GM21723 (cell line): ENCODE measurements around the gene ABHD17A.

Experiments
- ATAC-seq: cut with Tn5 transposase; IDR thresholded peaks from one replicate; pipeline ENCODE4 v1.9.1; 2021; ENCODE audit warnings: mild to moderate bottlenecking, moderate library complexity; ENCODE audit not compliant: unreplicated experiment

The ABHD17A gene

DNA sequence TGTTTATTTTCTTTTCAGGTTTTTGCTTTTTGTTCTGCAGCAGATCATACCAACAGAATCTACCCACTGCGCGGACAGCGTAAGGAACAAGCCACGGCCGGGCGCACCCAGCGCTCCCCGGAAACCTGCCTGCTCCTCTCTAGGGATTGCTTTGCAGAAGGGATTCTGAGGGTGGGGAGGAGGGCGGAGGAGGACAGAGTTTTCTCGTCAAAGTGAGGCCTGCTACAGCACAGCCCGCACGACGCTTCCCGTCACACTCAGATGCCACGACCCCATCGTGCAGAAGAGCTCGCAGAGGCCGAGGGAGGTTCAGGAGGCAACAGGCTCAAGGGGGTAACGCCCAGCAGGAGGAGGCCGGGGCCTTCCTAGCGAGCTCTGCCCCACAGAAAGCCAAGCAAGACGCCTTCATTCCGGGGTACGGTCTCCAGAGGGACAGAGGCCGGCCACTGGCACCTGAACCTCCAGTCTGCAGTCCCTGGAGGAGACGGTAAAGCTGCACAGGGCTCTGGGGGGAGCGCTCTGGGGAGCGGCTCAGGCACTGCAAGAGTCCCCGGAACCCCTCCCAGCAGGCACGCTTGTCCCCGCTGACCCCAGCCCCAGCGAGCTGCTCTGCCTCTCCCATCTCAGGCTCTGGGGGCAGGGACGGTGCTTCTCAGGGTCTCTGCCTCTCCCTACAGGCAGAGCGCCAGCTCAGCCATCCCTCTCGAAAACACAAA is 43.9 kb downstream of the ABHD17A start:
- no peak for ATAC-seq

DNA sequence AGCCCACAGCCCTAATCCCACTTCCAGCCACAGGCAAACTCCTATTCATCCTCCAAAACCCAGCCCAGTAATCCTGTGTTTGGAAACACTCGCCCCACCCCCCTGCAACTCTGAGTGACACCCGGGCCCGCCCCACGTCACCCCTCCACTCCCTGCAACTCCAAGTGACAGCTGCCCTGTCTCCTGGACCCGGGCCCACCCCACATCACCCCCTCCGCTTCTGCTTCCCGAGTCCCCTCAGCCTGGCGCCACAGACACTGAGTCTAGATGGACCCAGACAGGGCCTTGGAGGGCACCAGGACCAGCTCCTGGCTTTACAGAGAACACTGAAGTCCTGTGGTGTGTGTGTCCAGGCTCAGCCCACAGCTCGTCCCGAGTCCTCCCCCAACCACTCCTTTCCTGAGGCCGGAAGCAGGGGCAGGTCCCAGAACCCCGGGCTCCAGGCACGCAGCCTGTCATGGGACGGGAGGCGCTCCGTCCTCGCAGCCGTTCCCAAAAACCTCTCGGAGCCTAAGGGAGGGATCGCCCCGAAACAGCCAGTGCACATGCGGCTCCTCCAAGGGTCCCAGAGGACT is 44.7 kb downstream of the ABHD17A start:
- no peak for ATAC-seq

DNA sequence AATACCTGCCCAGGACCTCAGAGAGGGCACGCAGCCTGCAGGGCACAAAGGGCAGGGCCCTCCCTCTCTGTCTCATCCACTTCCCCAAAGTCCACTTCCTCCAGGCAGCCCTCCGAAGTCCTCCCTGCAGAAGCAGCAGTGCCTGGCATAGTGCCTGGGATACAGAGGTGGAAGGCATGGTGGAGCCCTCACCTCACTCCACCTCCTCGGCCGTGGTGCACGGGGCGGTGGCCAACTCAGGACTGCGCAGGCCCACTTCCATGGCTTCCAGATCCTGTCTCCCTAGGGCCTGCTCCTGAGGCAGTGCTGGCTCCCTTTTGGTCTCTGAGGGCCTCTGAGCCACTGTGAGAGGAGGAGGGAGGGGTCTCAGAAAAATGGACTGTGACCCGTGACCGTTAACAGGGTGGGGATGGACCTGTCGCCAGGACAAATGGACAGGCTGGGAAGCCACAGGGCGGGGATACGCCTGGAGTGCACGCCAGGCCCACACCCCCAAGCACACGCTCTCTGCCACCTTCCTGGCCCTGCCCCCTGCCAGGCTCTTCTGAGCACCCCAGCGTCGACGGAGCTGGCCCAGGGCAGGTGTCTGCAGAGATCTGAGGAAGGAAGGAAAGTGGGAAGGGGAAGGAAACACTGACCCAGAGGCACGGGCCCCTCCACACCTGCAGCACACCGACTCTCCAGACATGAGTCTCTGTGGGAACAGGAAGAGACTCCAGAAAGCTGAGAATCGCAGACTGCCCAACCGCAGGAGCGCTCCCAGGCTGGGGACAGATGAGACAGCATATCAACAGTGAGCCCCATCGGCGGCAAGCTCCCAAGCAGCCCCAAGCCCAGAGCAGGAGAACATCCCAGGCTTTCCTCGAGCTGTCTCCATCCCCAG is 45.4 kb downstream of the ABHD17A start:
- ATAC-seq, result no peak

- ATAC-seq, result no peak
These were observed 47.6 kb downstream of the ABHD17A start for GRCh38 chr19:1837625-1838105.

DNA sequence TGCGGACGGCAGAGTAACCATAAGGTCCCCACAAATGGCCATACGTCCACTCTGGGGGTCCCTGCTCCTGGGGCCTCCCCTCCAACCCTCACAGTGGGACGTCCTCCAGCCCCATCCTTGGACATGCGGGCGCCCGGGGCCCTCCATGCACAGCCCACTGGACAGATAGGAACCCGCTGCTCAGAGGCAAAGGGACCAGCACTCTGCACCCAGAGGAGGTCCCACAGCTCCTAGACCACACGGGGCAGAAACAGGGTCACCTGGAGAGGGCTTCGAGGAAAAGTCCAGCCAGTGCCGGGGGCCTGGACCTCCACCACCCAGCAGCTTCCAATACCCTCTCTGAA is 48.1 kb downstream of the ABHD17A start:
- ATAC-seq, result no peak

DNA sequence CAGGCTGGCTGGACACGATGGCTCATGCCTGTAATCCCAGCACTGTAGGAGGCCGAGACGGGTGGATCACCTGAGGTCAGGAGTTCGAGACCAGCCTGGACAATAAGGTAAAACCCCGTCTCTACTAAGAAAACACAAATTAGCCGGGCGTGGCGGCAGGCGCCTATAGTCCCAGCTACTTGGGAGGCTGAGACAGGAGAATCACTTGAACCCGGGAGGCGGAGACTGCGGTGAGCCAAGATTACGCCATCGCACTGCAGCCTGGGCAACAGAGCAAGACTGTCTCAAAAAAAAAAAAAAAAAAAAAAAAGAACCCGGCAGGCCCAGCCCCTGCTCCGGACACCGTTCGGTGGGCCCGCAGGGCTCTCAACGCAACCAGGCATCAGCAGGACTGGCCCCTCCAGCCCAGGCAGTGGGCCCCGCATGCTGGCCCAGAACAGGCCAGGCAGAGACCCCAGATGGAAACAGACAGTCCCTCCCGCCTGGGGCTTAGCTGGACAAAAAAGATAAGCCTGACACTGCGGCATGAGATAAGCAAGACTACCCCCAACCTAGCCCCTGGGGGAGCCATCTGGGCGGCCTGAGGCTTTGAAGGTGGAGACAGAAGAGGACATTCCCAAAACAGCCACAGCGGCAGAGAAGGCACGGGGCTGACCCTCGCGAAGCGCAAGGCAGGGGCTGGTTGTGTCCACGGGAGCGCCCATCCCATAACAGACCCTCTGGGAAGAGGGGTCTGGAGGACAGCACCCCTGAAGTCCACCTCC is 48.7 kb downstream of the ABHD17A start:
- ATAC-seq, result no peak

DNA sequence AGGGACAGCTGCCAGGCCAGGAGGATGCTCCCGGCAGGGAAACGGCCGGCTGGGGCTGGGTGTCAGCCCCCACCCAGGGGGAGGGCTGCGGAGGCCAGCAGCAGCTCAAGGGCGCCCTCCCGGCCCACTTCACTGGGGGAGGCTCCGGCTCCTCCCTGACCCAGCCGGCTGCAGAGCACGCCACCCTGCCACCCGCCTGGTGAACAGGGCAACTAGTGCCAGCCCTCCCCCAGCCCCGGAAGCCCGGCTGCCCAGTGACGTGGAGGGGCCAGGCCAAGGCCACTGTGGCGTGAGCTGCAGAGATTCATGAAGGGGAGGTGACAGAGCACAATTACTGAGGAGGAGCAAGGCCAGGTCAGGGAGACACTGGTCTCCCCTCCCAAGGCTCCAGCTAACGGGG is 51.8 kb downstream of the ABHD17A start:
- no peak for ATAC-seq

- no peak for ATAC-seq
These were observed 53.1 kb downstream of the ABHD17A start for GRCh38 chr19:1832046-1832663.

GRCh38 chr19:1830978-1831377 is 54.3 kb downstream of the ABHD17A start:
- no peak for ATAC-seq

- no peak for ATAC-seq
These were observed 54.7 kb downstream of the ABHD17A start for GRCh38 chr19:1830568-1830967.

GRCh38 chr19:1829958-1830357 is 55.3 kb downstream of the ABHD17A start:
- ATAC-seq, result no peak

DNA sequence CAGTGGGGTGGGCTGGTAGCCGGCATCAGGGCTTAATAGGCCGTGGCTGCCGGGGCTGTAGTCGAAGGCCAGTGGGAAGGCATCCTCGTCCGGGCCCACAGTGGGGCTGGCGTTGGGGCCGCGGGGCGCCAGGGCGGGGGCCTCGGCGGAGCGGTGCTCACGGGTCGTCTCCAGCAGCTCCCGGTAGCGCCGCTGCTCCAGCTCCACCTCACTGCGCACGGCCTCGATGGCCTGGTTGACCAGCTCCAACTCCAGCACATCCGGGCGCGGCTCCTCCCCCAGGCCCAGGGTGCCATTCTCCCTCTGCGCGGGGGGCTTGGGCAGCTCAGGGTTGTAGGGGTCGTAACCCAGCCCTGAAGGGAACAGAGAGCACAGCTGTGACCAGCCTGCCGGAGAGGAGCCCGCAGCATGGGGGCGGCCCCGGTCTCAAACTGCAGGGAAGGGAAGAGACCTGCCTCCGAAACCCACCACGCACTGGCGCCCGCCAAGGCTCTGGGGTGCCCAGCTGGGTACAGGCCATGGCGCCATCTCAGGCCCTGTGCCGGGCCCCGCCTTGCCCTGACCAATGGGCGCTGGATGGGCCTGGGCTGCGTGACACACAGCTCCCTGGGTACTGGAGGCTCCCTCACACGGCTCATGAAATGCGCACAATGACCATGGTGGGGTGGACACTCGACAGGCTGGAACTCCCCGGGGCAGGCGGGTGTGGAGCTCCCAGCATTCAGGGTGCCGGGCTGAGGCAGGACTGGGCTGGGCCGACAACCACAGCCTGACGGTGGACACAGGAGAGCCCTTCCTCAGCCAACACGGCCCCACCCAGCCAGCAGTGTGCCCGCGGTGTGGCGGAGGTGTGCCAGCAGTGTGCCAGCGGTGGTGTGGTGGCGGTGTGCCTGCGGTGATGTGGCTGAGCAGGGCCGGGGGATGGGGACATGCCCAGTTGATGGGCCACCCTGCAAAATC is 56.7 kb downstream of the ABHD17A start:
- no peak for ATAC-seq

DNA sequence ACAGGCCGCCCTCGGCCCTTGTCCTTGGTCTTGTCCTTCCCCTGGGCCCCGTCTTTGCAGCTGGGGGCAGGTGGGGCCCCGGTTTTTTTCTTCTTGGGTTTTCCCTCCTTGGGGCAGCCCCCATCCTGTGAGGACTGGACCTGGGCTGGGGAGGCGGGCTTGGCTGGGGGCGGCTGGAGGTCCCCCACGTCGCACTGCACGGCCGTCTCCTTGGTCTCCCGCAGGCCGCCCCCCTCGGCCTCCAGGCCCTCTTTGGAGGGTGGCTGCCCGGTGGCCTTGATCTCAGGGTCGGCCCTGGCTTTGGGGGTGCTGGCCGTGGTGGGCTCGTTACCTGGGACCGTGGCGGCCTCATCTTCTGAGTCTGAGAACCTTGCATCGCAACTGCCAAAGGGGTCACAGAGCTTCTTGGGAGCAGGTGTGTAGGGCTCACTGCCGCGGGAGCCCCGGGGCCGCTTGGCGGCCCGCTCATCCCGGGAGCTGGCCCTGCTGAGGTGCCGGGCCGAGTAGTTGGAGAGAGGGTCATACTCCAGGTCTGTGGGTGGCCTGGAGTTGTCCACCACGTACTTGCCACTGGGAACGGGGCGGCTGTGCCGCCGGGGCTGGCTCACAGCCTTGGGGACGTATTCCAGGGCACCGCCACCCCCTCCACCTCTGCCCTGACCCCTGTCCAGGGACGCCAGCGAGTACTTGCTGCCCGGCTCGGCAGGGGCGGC is 57.6 kb downstream of the ABHD17A start:
- no peak for ATAC-seq
